Retinal pigment epithelial cell (primary cell): Measurements from ENCODE around the gene C6orf136.

Experiments
- DNase-seq: peaks from one replicate; pipeline ENCODE4 v3.0.0-alpha.2; 2010; ENCODE audit warnings: low read depth
- H3K4me3 ChIP-seq: 2 replicates; pipeline ENCODE4 v1.5.1; 2011; ENCODE audit warnings: mild to moderate bottlenecking, low read length, control low read depth, moderate library complexity
- CTCF ChIP-seq: conservative IDR thresholded peaks from 2 replicates; pipeline ENCODE4 v1.5.1; 2011; ENCODE audit warnings: low read depth, low read length, control low read depth, inconsistent platforms

The C6orf136 gene

DNA sequence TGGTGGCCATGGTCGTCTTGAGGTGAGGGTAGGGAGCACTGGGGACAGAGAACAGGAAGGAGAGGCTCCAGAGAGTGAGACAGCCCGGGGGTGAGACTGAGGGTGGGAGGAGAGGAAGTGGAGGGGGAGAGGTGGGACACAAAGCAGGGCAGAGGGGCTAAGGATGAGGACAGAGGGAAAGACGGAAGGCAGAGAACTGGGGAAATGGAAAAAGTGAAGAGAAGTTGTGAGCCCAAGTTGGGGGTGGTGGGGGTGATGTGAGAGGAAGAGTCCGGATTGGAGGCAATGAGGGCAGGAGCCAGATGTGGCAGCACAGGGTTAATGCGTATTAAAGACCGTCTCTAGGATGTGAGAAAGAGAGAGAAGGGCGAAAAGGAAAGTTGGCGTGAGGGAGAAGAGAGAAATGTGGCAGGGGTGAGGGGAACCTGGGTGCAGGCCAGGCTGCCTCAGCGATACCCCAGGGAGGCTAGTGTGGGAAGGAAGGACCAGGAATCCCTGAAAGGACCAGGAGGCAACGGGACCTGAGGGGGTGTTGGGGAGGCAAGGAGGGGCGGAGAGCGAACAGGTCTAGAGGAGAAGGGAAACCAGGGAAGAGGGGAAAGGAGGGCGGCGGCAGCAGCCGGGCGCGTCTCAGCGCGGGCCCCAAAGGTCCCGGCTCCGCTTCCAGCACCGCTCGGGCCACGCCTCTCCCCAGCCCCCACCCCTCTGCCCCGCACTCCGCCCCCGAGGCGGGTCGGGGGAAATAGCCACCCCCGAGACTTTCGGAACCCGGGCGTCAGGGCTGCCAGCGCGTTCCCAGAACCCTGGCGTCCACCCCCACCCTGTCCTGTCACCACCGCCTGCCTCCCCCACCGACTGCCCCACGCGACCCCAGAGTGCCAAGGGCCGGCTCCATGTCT, 39.3 kb downstream of the C6orf136 start, which contains the start of gene PPP1R18:
TSS of gene PPP1R18 (minus strand) at position 637 of the 899 bp plus-strand sequence. CDS start at position 10, 627 bp downstream.
- DNase-seq = no peak
- peak within 1 kb of the TSS; percentile 84 for H3K4me3 ChIP-seq
- TF ChIP-seq CTCF = no peak

GRCh38 chr6:30686908-30687658, 40.1 kb downstream of the C6orf136 start:
- DNase-seq = no peak
- peak overlapping the region; percentile 84 for H3K4me3 ChIP-seq
- no peak for TF ChIP-seq CTCF

- no peak for DNase-seq
- H3K4me3 ChIP-seq = peak overlapping the region; percentile 84
- peak; percentile 29 for TF ChIP-seq CTCF
These were observed 40.9 kb downstream of the C6orf136 start for GRCh38 chr6:30687659-30688431.

DNA sequence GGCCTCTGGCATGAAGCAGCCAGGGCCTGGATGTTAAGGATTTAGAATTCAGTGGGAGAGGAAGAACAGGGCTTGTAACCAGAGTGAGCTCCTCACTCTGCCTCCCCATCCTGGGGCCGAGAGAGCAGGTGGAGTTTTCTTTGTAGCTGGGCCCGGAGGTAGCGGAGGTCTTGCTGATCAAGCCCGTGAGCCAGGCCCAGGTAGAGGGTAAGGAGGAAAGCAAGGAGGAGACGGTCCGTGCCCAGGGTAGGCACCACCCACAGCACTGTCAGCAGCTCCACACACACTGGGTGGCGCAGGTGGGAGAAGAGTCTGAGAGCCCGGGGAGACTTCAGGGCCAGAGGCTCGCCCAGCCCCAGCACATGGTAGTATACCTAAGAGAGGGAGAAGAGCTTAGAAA, 41.6 kb downstream of the C6orf136 start:
- H3K4me3 ChIP-seq = no peak overlapping the region
- no peak for TF ChIP-seq CTCF
- DNase-seq = no peak

DNA sequence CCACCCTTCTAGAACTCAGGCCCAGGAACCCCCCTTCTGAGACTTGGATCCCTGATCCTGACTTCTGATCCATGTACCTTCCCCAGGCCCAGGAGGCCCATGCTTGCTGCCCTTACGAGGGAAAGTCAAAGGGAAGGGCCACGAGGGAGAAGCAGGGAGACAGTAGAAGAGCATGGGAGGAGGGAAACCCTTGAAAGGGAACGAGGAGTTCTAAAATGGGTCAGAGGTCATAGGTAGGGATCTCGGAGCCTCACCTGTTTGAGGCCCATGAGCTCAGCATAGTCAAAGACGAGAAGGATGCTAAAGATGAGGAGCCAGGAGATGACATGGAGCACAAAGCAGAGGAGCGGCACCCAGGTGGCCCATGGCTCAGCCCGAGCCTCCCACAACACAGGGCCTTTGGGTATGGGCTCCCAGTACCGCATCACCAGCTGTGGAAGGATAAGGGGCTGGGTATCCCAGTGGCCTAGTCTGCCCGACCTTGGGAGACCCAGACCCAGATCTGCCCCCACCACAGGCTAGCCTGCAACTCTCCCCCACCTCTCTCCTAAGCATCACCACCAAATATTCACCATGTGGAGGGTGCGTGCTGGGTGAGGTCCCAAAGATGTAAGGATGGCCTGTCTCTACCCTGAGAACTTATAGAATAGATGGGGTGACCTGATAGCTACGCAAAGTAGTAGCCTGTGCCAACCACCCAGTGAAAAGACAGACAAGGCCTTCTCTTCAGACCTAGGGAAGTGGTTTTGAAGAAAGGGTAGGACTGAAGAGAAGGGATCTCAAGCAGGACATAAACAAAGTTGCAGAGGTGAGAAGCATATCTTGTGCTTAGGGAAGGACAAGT, 42.3 kb downstream of the C6orf136 start:
- no peak overlapping the region for H3K4me3 ChIP-seq
- no peak for DNase-seq
- TF ChIP-seq CTCF = no peak

DNA sequence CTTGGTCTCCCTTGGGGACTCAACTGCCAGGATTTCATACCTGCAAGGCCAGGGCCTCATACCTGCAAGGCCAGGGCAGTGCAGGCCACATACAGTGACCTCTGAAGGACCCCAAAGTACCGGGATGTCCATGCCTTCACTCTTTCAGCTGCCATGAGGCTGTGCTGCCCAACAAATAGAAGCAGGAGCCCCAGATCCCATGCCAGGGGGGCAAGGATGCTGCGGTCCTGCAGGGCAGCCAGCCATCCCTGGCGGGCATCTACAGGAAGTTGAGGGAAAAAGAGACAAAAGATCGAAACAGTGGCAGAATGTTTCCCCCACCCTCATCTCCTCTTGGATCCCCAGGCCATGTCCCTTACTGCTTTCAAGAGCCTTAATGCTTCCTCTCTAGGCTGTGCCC, 43.1 kb downstream of the C6orf136 start:
- peak overlapping the region; percentile 76 for H3K4me3 ChIP-seq
- no peak for DNase-seq
- no peak for TF ChIP-seq CTCF
